ENCODE results near the gene PAK4. TPM values are rescaled to one million over a fixed set of nuclear protein-coding genes. Genes with fewer than 3 reads are reported as not detected.

Gene PAK4
- total RNA-seq, 1 donor from 2014 or later = 27.5 TPM

- TF ChIP-seq CTCF (conservative IDR thresholded peaks at IDR 0.05; ENCODE audit: low read depth, low read length) = no peak
- no peak for DNase-seq (ENCODE audit: low read depth)
- no peak overlapping the region for H3K4me3 ChIP-seq (ENCODE audit: low read depth, low read length)
Measured at GRCh38 chr19:39155741-39156140, 30.2 kb downstream of the PAK4 start.

- peak overlapping the region; percentile 8 for H3K4me3 ChIP-seq (ENCODE audit: low read depth, low read length)
Measured at GRCh38 chr19:39156326-39157230, 31.0 kb downstream of the PAK4 start.

GRCh38 chr19:39157275-39157996 lies 31.9 kb downstream of the PAK4 start:
- no peak for DNase-seq (ENCODE audit: low read depth)
- TF ChIP-seq CTCF (conservative IDR thresholded peaks at IDR 0.05; ENCODE audit: low read depth, low read length) = no peak

More at GRCh38 chr19:39156326-39157230, 31.0 kb downstream of the PAK4 start:
- no peak for TF ChIP-seq CTCF (conservative IDR thresholded peaks at IDR 0.05; ENCODE audit: low read depth, low read length)
- no peak for DNase-seq (ENCODE audit: low read depth)

GRCh38 chr19:39157997-39158389 lies 32.4 kb downstream of the PAK4 start:
- no peak for DNase-seq (ENCODE audit: low read depth)
- no peak for TF ChIP-seq CTCF (conservative IDR thresholded peaks at IDR 0.05; ENCODE audit: low read depth, low read length)
- H3K4me3 ChIP-seq (ENCODE audit: low read depth, low read length) = no peak overlapping the region

More at GRCh38 chr19:39157275-39157996, 31.9 kb downstream of the PAK4 start:
- H3K4me3 ChIP-seq (ENCODE audit: low read depth, low read length) = no peak overlapping the region

GRCh38 chr19:39158646-39159260 lies 33.2 kb downstream of the PAK4 start:
- TF ChIP-seq CTCF (conservative IDR thresholded peaks at IDR 0.05; ENCODE audit: low read depth, low read length) = no peak
- DNase-seq (ENCODE audit: low read depth) = no peak
- no peak overlapping the region for H3K4me3 ChIP-seq (ENCODE audit: low read depth, low read length)

- no peak for TF ChIP-seq CTCF (conservative IDR thresholded peaks at IDR 0.05; ENCODE audit: low read depth, low read length)
- DNase-seq (ENCODE audit: low read depth) = no peak
- no peak overlapping the region for H3K4me3 ChIP-seq (ENCODE audit: low read depth, low read length)
Measured at GRCh38 chr19:39160523-39160861, 34.9 kb downstream of the PAK4 start.

Data from epithelial cell of proximal tubule (primary cell).